Measurements from ENCODE around the gene ADAMTS1.

The ADAMTS1 gene

DNA sequence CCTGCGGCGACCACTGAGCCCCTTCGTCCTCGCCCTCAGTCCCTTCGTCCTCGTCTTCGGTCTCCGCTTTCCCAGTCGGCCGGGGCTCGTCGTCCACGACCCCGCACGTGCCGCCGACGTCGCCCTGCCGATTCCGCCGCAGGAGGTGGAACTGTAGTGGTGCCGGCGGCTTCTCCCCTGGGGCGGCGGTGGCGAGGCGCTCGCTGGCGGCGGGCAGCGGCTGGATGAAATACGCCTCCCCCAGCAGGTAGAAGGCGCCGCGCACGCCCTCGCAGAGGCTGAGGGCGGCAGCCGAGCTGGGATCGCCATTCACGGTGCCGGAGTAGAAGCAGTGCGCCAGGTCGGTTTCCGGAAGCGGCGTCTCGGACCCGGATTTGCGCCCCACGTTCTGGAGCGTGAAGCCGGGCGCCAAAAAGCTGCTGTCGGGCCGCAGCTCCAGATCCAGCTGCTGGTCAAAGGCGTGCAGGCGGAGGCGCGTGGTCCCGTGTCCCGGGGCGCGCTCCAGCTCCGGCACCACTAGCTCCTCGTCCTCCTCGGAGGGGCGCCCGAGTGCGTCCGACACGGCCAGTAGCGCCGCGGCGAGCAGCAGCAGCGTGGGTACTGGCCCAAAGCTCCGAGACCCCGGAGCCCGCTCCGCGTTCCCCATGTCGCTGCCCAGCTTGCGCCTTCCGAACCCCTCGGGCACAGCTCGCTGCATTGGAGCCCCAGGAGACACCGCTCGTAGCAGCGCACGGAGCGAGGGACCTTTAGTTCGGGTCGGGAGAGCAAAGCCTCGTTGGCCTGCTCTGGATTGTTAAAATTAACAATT is 747 bp downstream of the ADAMTS1 start:
- no peak for DNase-seq

DNA sequence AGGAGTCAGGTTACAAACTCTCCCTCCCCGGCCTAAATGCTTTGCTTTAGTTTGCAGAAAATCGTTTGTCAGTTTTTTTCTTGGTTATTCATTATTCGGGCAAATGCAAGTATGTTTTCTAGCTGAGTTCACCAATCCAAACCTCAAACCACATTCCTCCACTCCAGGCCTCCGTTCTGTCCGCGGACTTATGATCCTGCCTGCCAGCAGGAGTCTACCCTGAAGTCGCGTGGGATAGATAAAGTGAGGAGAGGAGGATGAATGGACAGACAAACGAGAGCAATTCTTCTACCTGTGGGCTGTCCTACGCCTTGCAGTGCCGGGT is 1.3 kb downstream of the ADAMTS1 start:
- DNase-seq = no peak

GRCh38 chr21:26842974-26843932 is 2.0 kb downstream of the ADAMTS1 start:
- no peak for DNase-seq

DNA sequence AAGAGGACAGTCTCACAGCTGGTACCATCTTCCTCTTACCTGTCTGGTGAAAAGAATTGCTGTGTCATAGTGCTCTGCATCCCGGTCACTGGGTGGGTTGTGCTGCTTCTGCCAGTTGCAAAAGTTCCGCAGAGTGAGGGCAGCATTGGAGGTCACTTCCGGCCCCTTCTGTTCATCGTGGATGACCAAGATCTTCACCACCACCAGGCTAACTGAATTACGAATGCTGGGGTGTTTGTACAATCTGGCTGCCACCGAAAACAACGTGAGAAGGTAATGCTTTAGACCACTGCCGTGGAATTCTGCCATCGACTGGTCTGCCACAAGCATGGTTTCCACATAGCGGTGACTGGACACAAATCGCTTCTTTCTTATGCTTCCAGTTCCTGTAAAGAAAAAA is 2.9 kb downstream of the ADAMTS1 start:
- DNase-seq = no peak

DNA sequence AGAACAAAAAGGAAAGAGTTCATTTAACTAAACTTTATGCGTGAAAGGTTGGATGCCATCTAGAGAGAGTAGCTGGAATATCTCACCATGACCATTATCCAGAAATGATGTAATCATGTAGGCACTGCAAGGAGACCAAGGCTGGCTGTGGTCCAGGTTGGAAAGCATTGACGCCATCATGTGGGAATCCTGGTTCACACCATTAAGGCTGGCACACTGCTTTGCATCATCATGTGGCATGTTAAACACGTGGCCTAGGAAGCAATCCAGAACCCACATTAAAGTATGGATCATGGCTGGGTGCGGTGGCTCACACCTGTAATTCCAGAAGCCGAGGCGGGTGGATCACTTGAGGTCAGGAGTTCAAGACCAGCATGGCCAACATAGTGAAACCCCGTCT is 4.3 kb downstream of the ADAMTS1 start:
- DNase-seq = no peak

DNA sequence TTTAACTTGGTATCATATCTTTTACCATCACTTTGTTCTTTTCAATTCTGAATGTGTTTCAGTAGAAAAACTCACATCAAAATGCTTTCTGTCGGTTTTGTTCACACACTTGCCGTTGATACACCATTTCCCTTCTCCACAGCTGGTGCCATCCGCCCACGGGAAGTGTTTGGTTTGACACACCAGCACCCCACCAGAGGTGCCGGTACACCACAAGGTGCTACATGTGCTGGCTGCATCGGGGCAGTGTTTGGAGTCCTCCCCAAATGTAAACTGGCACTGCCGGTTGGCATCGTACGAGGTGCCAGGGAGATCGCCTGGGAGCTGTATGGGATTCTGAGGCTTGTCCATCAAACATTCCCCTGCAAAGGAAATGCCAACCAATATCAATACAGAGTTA is 5.0 kb downstream of the ADAMTS1 start:
- no peak for DNase-seq

DNA sequence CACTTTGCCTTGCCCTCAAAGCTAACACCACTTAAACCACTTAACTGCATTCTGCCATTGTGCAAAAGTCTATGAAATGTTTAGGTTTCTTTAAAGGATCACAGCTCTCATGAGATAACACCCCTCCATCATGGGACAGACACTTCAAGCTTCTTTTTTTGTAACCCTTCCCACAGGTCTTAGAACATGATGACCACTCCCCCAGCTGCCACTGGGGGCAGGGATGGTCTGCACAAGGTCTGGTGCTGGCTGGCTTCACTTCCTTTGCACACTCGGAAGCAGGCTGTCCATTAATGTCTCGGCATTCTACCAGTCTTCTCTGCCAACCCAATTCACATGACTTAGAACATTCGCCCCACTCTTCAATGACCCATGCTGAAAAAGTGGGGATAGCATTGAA is 7.7 kb downstream of the ADAMTS1 start:
- DNase-seq = no peak

- no peak for DNase-seq
Observed at GRCh38 chr21:26836528-26836927, 8.7 kb downstream of the ADAMTS1 start.

GRCh38 chr21:26835714-26836265 is 9.4 kb downstream of the ADAMTS1 start:
- no peak for DNase-seq

DNA sequence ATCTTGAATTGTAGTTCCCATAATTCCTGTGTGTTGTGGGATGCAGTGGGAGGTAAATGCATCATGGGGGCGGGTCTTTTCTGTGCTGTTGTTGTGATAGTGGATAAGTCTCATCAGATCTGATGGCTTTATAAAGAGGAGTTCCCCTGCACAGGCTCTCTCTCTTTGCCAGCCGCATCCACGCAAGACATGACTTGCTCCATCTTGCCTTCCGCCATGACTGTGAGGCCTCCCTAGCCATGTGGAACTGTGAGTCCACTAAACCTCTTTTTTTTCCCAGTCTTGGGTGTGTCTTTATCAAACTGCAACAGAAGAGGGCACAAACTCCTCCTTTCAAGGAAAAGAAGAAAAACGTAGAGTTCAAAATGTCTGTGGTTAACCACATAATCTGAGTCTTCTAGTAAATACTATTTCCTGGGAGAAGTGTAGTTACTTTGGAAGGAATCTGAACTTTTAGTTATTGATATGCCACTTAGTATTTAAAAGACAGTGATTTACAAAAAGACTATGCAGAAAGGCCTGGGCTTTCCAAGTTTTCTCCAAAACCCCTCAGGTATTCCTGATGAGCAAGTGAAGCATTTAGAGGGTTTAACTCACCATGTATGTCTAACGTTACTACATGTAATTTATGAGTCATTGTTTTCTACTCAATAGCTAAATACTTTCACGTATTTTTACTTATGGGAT is 10.0 kb downstream of the ADAMTS1 start:
- no peak for DNase-seq

GRCh38 chr21:26834181-26834905 is 10.9 kb downstream of the ADAMTS1 start:
- no peak for DNase-seq

- no peak for DNase-seq
Observed at GRCh38 chr21:26833460-26833939, 11.7 kb downstream of the ADAMTS1 start.

- DNase-seq = no peak
Observed at GRCh38 chr21:26833011-26833410, 12.2 kb downstream of the ADAMTS1 start.

DNA sequence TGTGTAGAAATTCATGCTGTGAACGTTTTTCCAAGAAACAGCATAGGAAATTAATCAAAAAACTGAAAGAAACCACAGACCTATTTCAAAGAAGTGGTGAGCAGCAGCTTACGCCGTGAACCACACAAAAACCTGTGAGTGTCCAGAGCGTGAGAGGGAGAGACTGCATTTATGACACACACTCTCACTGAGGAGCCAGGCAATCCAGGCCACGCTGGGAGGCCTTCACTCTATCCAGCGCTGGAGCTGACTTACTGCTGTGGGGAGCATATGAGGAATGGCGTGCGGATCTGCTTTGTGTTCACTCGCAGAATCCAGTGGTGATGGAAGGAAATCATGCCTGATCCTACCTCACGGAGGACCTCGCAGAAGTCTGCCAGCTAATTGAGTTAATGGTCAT is 12.7 kb downstream of the ADAMTS1 start:
- DNase-seq = no peak

DNA sequence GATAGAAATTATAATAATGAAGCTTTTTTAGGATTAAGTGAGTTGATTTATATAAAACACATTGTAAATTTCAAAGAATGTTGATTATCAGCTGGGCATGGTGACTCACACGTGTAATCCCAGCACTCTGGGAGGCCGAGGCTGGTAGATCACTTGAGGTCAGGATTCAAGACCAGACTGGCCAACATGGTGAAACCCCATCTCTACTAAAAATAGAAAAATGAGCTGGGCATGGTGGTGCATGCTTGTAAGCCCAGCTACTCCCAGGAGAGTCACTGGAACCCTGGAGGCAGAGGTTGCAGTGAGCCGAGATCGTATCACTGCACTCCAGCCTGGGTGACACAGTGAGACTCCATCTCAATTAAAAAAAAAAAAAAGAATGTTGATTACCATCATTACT is 18.4 kb downstream of the ADAMTS1 start:
- no peak for DNase-seq

DNA sequence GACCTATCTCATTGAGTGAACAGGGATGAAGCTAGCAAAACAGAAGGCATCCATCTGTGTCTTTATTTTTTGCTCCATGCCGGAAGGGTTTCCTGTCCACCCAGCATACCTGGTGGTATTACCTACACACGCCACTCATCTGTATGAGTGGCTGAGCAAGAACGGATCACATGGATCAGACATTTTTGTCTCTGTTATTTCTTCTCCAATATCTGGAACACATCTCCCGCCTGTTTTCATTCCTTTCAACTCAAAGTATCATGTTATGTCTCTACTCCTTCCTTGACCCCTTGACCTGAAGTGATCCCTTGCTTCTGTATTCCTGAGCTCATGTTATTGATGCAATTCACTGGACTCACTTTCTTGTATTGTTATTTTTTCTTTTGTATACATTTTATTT is 24.7 kb downstream of the ADAMTS1 start:
- DNase-seq = no peak

- no peak for DNase-seq
Observed at GRCh38 chr21:26819740-26820324, 25.4 kb downstream of the ADAMTS1 start.

DNA sequence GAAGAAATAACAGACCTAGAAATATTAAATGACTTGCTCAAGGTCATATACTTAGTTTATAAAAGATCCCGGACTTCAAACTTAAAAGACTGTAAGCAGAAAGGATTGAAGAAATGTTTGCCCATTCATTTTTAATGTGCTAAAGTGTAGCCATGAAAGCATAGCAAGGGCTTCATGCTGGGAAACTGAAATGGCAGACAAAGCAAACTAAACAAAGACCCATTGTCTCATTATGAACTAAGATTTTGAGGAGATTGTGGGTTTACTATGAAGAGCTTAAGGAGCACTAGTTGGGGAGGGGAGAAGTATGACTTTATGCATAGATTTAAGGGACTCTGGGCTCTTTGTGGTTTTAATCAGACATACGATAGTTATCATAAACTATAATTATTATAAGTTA is 26.3 kb downstream of the ADAMTS1 start:
- no peak for DNase-seq

DNA sequence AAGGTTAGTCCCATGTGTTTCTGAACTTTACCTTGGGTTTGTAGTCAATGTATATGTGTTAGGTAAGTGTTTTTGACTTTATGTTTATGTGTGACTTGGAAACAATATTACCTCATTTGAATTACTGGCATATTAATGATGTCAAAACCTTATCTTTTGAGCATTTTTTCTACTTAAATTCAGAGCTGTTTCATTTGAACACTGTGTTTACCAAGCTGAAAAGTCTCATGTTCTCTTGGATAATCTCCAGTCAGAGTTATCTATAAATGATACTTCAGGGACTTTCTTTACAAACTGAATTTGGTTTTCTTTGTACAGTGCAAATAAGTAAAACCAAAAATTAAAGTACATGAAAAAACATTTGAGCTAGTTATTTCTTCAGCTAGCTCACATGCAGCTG is 30.0 kb downstream of the ADAMTS1 start:
- no peak for DNase-seq

DNA sequence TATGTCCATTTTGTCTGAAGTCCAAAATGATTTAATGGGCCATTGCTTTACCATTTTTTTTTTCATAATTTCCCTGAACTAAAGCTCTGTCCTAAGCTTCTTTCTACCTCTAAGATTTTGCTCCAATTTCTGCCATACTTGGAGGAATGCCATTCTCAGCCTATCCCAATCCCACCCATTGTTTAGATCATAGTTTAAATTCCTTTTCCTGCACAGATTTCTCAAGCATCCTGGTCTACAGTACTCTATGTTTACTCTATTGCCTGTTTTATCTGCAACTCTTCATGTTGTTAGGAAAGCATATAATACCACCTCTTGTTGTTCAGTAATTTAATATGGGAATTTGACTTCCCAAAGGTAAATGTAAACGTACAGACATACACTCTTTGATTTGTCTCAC is 30.8 kb downstream of the ADAMTS1 start:
- DNase-seq = no peak

DNA sequence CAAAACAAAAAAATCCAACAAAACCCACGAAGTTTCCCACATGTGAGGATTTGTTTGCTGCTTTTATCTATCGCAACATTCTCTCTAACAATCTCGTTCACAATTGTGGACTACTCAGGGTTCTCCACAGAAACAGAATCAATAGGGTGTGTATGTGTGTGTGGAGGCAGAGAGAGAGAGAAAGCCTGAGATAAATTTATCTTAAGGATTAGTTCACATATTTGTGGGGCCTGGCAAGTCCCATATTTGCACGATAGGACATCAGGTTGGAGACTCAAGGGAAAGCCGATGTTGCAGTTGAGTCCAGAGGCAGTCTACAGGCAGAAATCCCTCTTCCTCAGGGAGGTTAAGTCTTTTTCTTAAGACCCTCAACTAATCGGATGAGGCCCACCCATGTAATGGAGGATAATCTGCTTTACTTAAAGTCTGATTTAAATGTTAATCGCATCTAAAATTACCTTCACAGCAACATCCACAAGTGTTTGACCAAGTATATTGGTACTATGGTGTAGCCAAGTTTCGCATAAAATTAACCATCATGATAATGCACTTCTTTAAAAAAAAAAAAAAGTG is 31.7 kb downstream of the ADAMTS1 start:
- DNase-seq = no peak

GRCh38 chr21:26812173-26812572 is 33.0 kb downstream of the ADAMTS1 start:
- no peak for DNase-seq

All from NCI-H1092 (cell line).